H1 (cell line): ENCODE measurements around the gene CHD1.

Experiments
- CTCF ChIP-seq, 3 experiments: IDR thresholded peaks; 1 replicate in 2 of 3; 2 replicates in 1 of 3; pipeline versions ENCODE4 v1.5.1 to v1.6.1; 2011; ENCODE audit warnings: low read length in 3 of 3, mild to moderate bottlenecking in 3 of 3, inconsistent platforms in 2 of 3, low read depth in 1 of 3, moderate library complexity in 1 of 3; ENCODE audit not compliant: insufficient read depth in 1 of 3; ENCODE audit errors: control extremely low read depth in 1 of 3
- GABPA ChIP-seq: IDR thresholded peaks from 2 replicates; pipeline ENCODE4 v1.6.1; 2011; ENCODE audit warnings: mild to moderate bottlenecking, low read length, moderate library complexity, borderline replicate concordance; ENCODE audit not compliant: insufficient read depth
- JUND ChIP-seq: IDR thresholded peaks from 2 replicates; pipeline ENCODE4 v1.6.1; 2011; ENCODE audit warnings: mild to moderate bottlenecking, improper control_type of control experiment, low read length
- POLR2AphosphoS5 ChIP-seq: IDR thresholded peaks from 2 replicates; pipeline ENCODE4 v1.6.1; 2011; ENCODE audit warnings: low read depth, low read length
- POU5F1 ChIP-seq: IDR thresholded peaks from 2 replicates; pipeline ENCODE4 v1.6.1; 2011; ENCODE audit warnings: low read depth, mild to moderate bottlenecking, low read length, moderate library complexity
- SP1 ChIP-seq: IDR thresholded peaks from 2 replicates; pipeline ENCODE4 v1.6.1; 2011; ENCODE audit warnings: low read depth, low read length

DNA sequence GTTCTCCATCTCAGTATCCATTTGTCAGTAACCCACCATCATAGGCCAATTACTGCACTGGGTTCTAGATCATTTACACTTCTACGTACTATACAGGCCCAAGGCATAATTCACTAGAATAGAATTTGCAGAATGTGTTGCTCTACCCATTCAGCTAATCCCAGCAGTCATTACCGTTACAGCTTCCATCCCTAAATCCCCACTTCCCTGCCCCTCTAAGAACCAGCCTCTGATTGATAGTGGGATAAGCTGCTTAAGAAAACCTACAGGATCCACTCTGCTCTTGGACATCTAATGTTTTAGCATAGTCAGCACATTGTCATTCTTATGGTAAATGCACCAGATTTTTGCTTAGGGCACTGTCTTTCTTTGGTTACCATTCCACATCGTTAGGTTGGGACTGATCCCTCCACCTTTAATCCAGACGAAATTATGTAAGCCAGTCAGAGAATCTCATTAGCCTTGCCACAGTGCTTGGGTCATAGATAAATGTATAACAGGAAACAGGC is 39.3 kb upstream of the CHD1 start:
- TF ChIP-seq POLR2AphosphoS5 (no peak), CTCF (IDR thresholded peaks at IDR 0.05; ENCODE audit: control extremely low read depth in 1 of 3, insufficient read depth in 1 of 3, low read depth in 1 of 3, low read length in 3 of 3) (no peak), SP1 (no peak), JUND (no peak), POU5F1 (no peak), GABPA (no peak)
